Ovary (tissue), 3 donors: Measurements from ENCODE around the gene YBX2.

Experiments used
- CTCF ChIP-seq, 3 donors: fragments of 450-650 bp in 2 of 3; fragments of 200-600 bp in 1 of 3; IDR thresholded peaks; one replicate each; pipeline versions ENCODE4 v1.5.1 to v1.8.0; 2016 to 2022; ENCODE audit warnings: antibody characterized with exemption in 3 of 3, mild to moderate bottlenecking in 1 of 3
- EP300 ChIP-seq: sonication (generic); formaldehyde crosslinking; IDR thresholded peaks from one replicate; pipeline ENCODE4 v1.6.1; 2017; ENCODE audit warnings: antibody characterized with exemption
- POLR2A ChIP-seq: fragments of 450-650 bp; IDR thresholded peaks from one replicate; pipeline ENCODE4 v1.6.1; 2017; ENCODE audit warnings: antibody characterized with exemption, mild to moderate bottlenecking, moderate library complexity
- donor health status: DM: no; HTN: no; CAD: no.

- TF ChIP-seq POLR2A (no peak), CTCF (IDR thresholded peaks at IDR 0.05) (no peak), EP300 (no peak)
Observed at GRCh38 chr17:7315570-7316235, 21.3 kb upstream of the YBX2 start.
